Esophagus squamous epithelium (tissue), 4 donors: ENCODE measurements around the gene RNASEH1.

Experiments
- POLR2A ChIP-seq, 4 donors: fragments of 450-650 bp; IDR thresholded peaks; one replicate each; pipeline ENCODE4 v1.6.1; 2017; ENCODE audit warnings: antibody characterized with exemption in 4 of 4, mild to moderate bottlenecking in 4 of 4, moderate library complexity in 3 of 4
- TF ChIP-seq, protein P1 (sequence below), 6 experiments: fragments of 450-650 bp in 4 of 6; fragments of 200-600 bp in 2 of 6; sonication (generic) in 2 of 6; IDR thresholded peaks; one replicate each; pipeline ENCODE4 v1.5.1; 2016 to 2019; ENCODE audit warnings: antibody characterized with exemption in 6 of 6, mild to moderate bottlenecking in 4 of 6, moderate library complexity in 4 of 6

DNA sequence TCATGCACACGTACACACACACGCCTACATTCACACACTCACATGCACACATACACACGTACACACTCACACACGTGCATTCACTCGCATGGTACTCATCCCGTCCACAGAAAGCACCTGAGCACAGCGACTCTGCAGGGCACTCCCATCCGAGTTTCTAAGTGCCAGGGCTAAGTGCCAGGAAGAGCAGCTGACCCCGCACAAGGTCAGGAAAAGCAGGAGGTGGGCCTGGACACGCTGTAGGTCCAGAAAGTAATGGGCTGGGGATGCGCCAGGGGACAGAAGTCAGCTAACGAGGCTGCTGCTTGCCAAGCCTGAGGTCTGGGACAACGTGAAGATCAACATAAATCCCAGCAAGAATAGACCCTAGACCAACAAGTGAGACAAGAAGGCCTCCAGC lies 54.6 kb downstream of the RNASEH1 start:
- TF ChIP-seq, protein P1, sequence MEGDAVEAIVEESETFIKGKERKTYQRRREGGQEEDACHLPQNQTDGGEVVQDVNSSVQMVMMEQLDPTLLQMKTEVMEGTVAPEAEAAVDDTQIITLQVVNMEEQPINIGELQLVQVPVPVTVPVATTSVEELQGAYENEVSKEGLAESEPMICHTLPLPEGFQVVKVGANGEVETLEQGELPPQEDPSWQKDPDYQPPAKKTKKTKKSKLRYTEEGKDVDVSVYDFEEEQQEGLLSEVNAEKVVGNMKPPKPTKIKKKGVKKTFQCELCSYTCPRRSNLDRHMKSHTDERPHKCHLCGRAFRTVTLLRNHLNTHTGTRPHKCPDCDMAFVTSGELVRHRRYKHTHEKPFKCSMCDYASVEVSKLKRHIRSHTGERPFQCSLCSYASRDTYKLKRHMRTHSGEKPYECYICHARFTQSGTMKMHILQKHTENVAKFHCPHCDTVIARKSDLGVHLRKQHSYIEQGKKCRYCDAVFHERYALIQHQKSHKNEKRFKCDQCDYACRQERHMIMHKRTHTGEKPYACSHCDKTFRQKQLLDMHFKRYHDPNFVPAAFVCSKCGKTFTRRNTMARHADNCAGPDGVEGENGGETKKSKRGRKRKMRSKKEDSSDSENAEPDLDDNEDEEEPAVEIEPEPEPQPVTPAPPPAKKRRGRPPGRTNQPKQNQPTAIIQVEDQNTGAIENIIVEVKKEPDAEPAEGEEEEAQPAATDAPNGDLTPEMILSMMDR (IDR thresholded peaks at IDR 0.05) = no peak
- TF ChIP-seq POLR2A (IDR thresholded peaks at IDR 0.05) = no peak
